GM12878 (cell line): ENCODE measurements around the gene HIVEP1. TPM values are rescaled to one million over a fixed set of nuclear protein-coding genes. Genes with fewer than 3 reads are reported as not detected.

Experiments used
- ATAC-seq: fragments of 200-7000 bp; cut with Tn5 transposase; 3 replicates; pipeline ENCODE4 v1.9.1; 2020; ENCODE audit warnings: mild to moderate bottlenecking, moderate library complexity
- BruUV-seq: library from RNA; stranded (reverse); fragments of 400-500 nt; replicated peaks from 2 replicates; lab custom pipeline; 2021; lab: Mats Ljungman, UMichigan
- CTCF ChIA-PET: fragments of 300-600 bp; sonication (Branson Sonifier 250); formaldehyde crosslinking; extraction: SDS; loops from one replicate; lab custom pipeline; 2021; ENCODE audit warnings: inconsistent platforms; lab: Yijun Ruan, JAX
- POLR2A ChIA-PET: fragments of 350-600 bp; formaldehyde crosslinking; extraction: SDS; loops from one replicate; lab custom pipeline; 2021; ENCODE audit warnings: inconsistent platforms; lab: Charles Lee
- RAD21 ChIA-PET: fragments of 300-600 bp; sonication (Branson Sonifier 250); formaldehyde crosslinking; loops from one replicate; lab custom pipeline; 2023; ENCODE audit warnings: antibody characterized with exemption; ENCODE audit not compliant: unreplicated experiment; lab: Charles Lee
- SMC1A ChIA-PET: fragments of 300-600 bp; sonication (Branson Sonifier 250); formaldehyde crosslinking; loops from one replicate; lab custom pipeline; 2023; ENCODE audit not compliant: unreplicated experiment, uncharacterized antibody; lab: Charles Lee
- DNase-seq: peaks from one replicate; pipeline ENCODE4 v3.0.0-alpha.2; 2011; ENCODE audit warnings: low read depth, low spot score
- FAIRE-seq: peaks from 3 replicates; lab custom pipeline; 2011; peaks lifted over from hg19 to GRCh38; lab: Jason Lieb, UNC
- H2AFZ ChIP-seq: 2 replicates; pipeline ENCODE4 v1.6.0; 2011; ENCODE audit warnings: low read depth, low read length, control low read depth; ENCODE audit not compliant: control insufficient read depth
- H3K27ac ChIP-seq: 2 replicates; pipeline ENCODE4 v1.5.1; 2011; ENCODE audit warnings: control low read depth; ENCODE audit not compliant: control insufficient read depth, insufficient read depth
- H3K27me3 ChIP-seq, 2 experiments: replicated peaks in 1 of 2; 2 replicates each; pipeline versions ENCODE4 v1.6.0 to v1.6.1; 2011; ENCODE audit warnings: low read length in 1 of 2; ENCODE audit not compliant: control insufficient read depth in 2 of 2, insufficient read depth in 2 of 2
- H3K36me3 ChIP-seq, 2 experiments: 2 replicates each; pipeline ENCODE4 v1.5.1; 2011; ENCODE audit warnings: low read length in 1 of 2; ENCODE audit not compliant: control insufficient read depth in 2 of 2, insufficient read depth in 2 of 2
- H3K4me1 ChIP-seq: 2 replicates; pipeline ENCODE4 v1.6.1; 2011; ENCODE audit warnings: mild to moderate bottlenecking, low read length, moderate library complexity, mixed read lengths; ENCODE audit not compliant: control insufficient read depth, insufficient read depth
- H3K4me2 ChIP-seq: 2 replicates; pipeline ENCODE4 v1.6.0; 2011; ENCODE audit warnings: control low read depth; ENCODE audit not compliant: control insufficient read depth, insufficient read depth
- H3K4me3 ChIP-seq: fragments of 200-600 bp; sonication (generic); 2 replicates; pipeline ENCODE4 v1.5.1; 2016
- H3K79me2 ChIP-seq: 2 replicates; pipeline ENCODE4 v1.6.0; 2011; ENCODE audit warnings: low read length; ENCODE audit not compliant: control insufficient read depth, insufficient read depth
- H3K9ac ChIP-seq: 2 replicates; pipeline ENCODE4 v1.8.0; 2011; ENCODE audit warnings: low read length, control low read depth, mixed read lengths; ENCODE audit not compliant: control insufficient read depth, insufficient read depth
- H3K9me3 ChIP-seq: replicated peaks from 3 replicates; pipeline ENCODE4 v1.5.1; 2011; ENCODE audit warnings: mild to moderate bottlenecking, low read length; ENCODE audit not compliant: control insufficient read depth, insufficient read depth
- H4K20me1 ChIP-seq: 2 replicates; pipeline ENCODE4 v1.6.0; 2011; ENCODE audit not compliant: control insufficient read depth, insufficient read depth
- CBFB ChIP-seq: IDR thresholded peaks from 2 replicates; pipeline ENCODE4 v1.6.1; 2016; ENCODE audit warnings: antibody characterized with exemption, low read depth
- CBX5 ChIP-seq: sonication (generic); IDR thresholded peaks from 2 replicates; pipeline ENCODE4 v1.6.1; 2016; ENCODE audit warnings: low read depth, moderate library complexity, mild to moderate bottlenecking, inconsistent platforms
- CHD4 ChIP-seq: fragments of 200-600 bp; sonication (generic); IDR thresholded peaks from 2 replicates; pipeline ENCODE4 v1.6.1; 2016; ENCODE audit warnings: mild to moderate bottlenecking
- EZH2 ChIP-seq: IDR thresholded peaks from 2 replicates; pipeline ENCODE4 v1.6.1; 2012; ENCODE audit warnings: low read depth, mild to moderate bottlenecking, control low read depth, inconsistent platforms, low read length, borderline replicate concordance; ENCODE audit not compliant: control insufficient read depth
- HDGF ChIP-seq: fragments of 450-650 bp; IDR thresholded peaks from 2 replicates; pipeline ENCODE4 v1.6.1; 2016; ENCODE audit warnings: antibody characterized with exemption
- HSF1 ChIP-seq: fragments of 150-350 bp; IDR thresholded peaks from 2 replicates; pipeline ENCODE4 v1.6.1; 2014; ENCODE audit warnings: mild to moderate bottlenecking, low read depth, low read length
- IRF4 ChIP-seq: IDR thresholded peaks from 2 replicates; pipeline ENCODE4 v1.6.1; 2011; ENCODE audit warnings: low read depth, low read length
- KAT2A ChIP-seq: conservative IDR thresholded peaks from 2 replicates; pipeline ENCODE4 v1.6.1; 2011; ENCODE audit warnings: low read depth, low read length; ENCODE audit not compliant: control insufficient read depth
- MTA3 ChIP-seq: IDR thresholded peaks from 2 replicates; pipeline ENCODE4 v1.6.1; 2012; ENCODE audit warnings: low read length, inconsistent platforms, borderline replicate concordance
- NFYB ChIP-seq: IDR thresholded peaks from 2 replicates; pipeline ENCODE4 v1.6.1; 2011; ENCODE audit warnings: low read depth, mild to moderate bottlenecking, low read length, improper control_type of control experiment, moderate library complexity; ENCODE audit not compliant: insufficient read depth
- PKNOX1 ChIP-seq: fragments of 450-650 bp; IDR thresholded peaks from 2 replicates; pipeline ENCODE4 v1.6.1; 2016; ENCODE audit warnings: mild to moderate bottlenecking
- POU2F2 ChIP-seq: IDR thresholded peaks from 3 replicates; pipeline ENCODE4 v1.6.1; 2011; ENCODE audit warnings: low read depth, mild to moderate bottlenecking, low read length, borderline replicate concordance
- RELA ChIP-seq: fragments of 450-650 bp; IDR thresholded peaks from 2 replicates; pipeline ENCODE4 v1.8.0; 2014; ENCODE audit warnings: borderline replicate concordance; ENCODE audit not compliant: partially characterized antibody
- SMARCA5 ChIP-seq: fragments of 450-650 bp; IDR thresholded peaks from 2 replicates; pipeline ENCODE4 v1.6.1; 2017; ENCODE audit warnings: mild to moderate bottlenecking
- TBL1XR1 ChIP-seq: IDR thresholded peaks from 2 replicates; pipeline ENCODE4 v1.6.1; 2012; ENCODE audit warnings: low read depth, low read length, improper control_type of control experiment
- TCF12 ChIP-seq: IDR thresholded peaks from 2 replicates; pipeline ENCODE4 v1.6.1; 2011; ENCODE audit warnings: low read depth, mild to moderate bottlenecking, low read length
- ZNF207 ChIP-seq: fragments of 450-650 bp; IDR thresholded peaks from 2 replicates; pipeline ENCODE4 v1.6.1; 2014; ENCODE audit warnings: antibody characterized with exemption, mild to moderate bottlenecking, borderline replicate concordance
- ZNF592 ChIP-seq: fragments of 450-650 bp; IDR thresholded peaks from 2 replicates; pipeline ENCODE4 v1.6.1; 2017; ENCODE audit warnings: mild to moderate bottlenecking, moderate library complexity
- ZSCAN29 ChIP-seq: fragments of 450-650 bp; IDR thresholded peaks from 2 replicates; pipeline ENCODE4 v1.6.1; 2017; ENCODE audit warnings: mild to moderate bottlenecking, moderate library complexity
- WGBS: methylation state at CpG from one replicate; pipeline ENCODE4 v1.1.6; 2016; ENCODE audit warnings: low lambda C conversion rate; ENCODE audit not compliant: insufficient replicate concordance, insufficient coverage; ENCODE audit errors: missing lambda C conversion rate; 5-methylcytosine and 5-hydroxymethylcytosine counted together
- in situ Hi-C: fragments of 300-500 bp; cut with MboI; formaldehyde crosslinking; loops from 9 replicates; pipeline ENCODE4 v1.14.3; 2018; ENCODE audit warnings: mixed read lengths
- intact Hi-C: fragments of 100-400 bp; cut with micrococcal nuclease; formaldehyde crosslinking; loops from one replicate; pipeline ENCODE4 v1.14.2; 2022; ENCODE audit not compliant: unreplicated experiment
- polyA plus RNA-seq, 11 experiments: library from polyadenylated mRNA; depleted of rRNA in 4 of 11; unstranded in 6 of 11; stranded (reverse) in 5 of 11; fragments of >200 nt; fragmentation: Nextera tagmentation in 4 of 11; fragmentation: Illumina TruSeq in 1 of 11; extraction: Ambion mirVana in 4 of 11; extraction: Trizol in 1 of 11; gene quantifications; 1 replicate in 1 of 11; 2 replicates in 10 of 11; pipeline versions ENCODE4 v1.2.1 to v1.2.3, GENCODE V29; 2011 to 2016; ENCODE audit warnings: inconsistent platforms in 2 of 11, missing spikeins in 2 of 11, low read depth in 1 of 11
- total RNA-seq, 4 experiments: library from RNA; depleted of rRNA in 3 of 4; stranded (reverse); fragments of >200 nt in 3 of 4; fragmentation: Illumina TruSeq in 1 of 4; extraction: Trizol in 1 of 4; gene quantifications; 2 replicates each; pipeline versions ENCODE4 v1.2.1 to v1.2.3, GENCODE V29; 2013 to 2021

HIVEP1 gene
- total and polyA plus RNA-seq, 10 of the 15 experiments (the other 5 are each of a cell fraction or from before 2014, with no cell fraction given): 4.3 to 37.5 (median 21.6) TPM

DNA sequence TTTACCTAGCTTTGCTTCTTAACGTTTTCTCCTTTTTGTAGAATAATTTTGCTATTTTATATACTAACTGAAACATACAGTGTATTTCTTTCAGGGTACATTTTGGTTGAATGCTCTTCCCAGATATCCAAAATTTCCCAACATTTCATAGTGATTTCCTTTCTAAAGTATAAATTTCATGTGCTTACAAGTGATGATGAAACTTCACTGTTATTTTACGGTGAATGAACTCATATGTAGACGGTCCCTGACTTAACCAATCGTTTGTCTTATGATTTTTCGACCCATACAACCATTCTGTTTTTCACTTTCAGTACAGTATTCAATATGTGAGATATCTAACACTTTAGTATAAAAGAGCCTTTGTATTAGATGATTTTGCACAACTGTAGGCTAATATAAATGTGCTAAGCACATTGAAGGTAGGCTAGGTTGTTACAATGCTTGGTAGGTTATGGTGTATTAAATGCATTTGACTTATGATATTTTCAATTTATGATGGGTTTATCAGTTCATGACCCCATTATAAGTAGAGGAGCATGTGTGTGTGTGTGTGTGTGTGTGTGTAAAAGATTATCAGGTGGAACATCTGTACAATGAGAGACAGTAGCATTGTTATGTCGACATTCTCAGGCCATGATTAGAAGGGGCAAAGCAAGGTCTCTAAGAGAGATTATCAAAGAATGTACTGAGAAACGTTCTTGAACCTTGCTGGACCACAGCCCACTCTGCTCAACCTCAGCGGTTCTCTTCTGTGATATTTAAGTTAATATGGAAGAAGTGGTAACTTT is 20.9 kb downstream of the HIVEP1 start:
- Histone ChIP-seq H3K27me3 (no peaks in the 10 kb centered on the region), H3K4me3 (no peak overlapping the region), H3K4me2 (no peak overlapping the region), H3K27ac (no peak overlapping the region), H3K9me3 (peaks cover 22% of the 10 kb centered on the region), H3K4me1 (peaks cover 20% of the 10 kb centered on the region), H3K36me3 (peaks cover 1 to 13% of the 10 kb centered on the region in 2 experiments; a peak in 2 of 4 replicates), H3K9ac (no peak overlapping the region), H3K79me2 (peaks cover 92% of the 10 kb centered on the region), H4K20me1 (no peaks in the 10 kb centered on the region), H2AFZ (no peak overlapping the region)
- CTCF ChIA-PET: no interaction called here
- SMC1A ChIA-PET: interaction anchor here (0.9 kb wide), 1 partner anchor 9 kb away, joined by 3 read pairs; no protein-coding TSS in a partner anchor
- FAIRE-seq: no peak
- no peak for ATAC-seq
- no peak for DNase-seq
- intact Hi-C loops: no loop called here
- TF ChIP-seq TCF12 (no peak), IRF4 (no peak), CBFB (no peak), ZNF592 (no peak), EZH2 (no peak), RELA (no peak), ZSCAN29 (no peak), SMARCA5 (no peak), MTA3 (no peak), CHD4 (no peak), CBX5 (no peak), NFYB (no peak), POU2F2 (no peak), HSF1 (no peak), TBL1XR1 (no peak), PKNOX1 (no peak), HDGF (no peak), KAT2A (no peak), ZNF207 (no peak)
- in situ Hi-C loops: no loop called here
- POLR2A ChIA-PET: no interaction called here
- no TSS peak for BruUV-seq
- RAD21 ChIA-PET: interaction anchor here (1.1 kb wide), 1 partner anchor 19 kb away, joined by 3 read pairs; no protein-coding TSS in a partner anchor
- WGBS: 79% methylated on average over 8 of the region's 8 CpGs
